NCI-H2029 treated with DMSO at 0.1 percent for 48 hours (cell line): ENCODE measurements around the gene NCKAP5.

Experiments used
- DNase-seq: peaks from one replicate; lab custom pipeline; 2025; lab: John Stamatoyannopoulos, UW

NCKAP5 gene

DNA sequence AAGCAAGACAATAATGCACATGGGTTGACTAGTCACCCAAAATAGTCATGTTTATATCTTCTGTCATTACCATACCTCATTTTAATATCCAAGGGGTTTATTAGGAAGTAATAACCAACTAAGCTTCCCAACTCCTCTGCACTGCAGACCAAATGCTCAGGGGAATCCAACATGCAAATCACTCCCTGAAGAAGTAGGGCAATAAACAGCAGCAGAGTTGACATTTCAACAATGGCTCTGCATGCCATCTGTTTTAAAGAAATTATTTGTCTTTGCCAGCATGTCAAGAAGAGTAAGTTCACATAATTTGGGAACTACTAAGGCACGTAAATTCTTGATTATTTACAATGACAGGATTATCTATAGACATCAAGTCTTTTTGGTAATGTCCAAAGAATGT is 813.9 kb downstream of the NCKAP5 start:
- DNase-seq, result no peak

DNA sequence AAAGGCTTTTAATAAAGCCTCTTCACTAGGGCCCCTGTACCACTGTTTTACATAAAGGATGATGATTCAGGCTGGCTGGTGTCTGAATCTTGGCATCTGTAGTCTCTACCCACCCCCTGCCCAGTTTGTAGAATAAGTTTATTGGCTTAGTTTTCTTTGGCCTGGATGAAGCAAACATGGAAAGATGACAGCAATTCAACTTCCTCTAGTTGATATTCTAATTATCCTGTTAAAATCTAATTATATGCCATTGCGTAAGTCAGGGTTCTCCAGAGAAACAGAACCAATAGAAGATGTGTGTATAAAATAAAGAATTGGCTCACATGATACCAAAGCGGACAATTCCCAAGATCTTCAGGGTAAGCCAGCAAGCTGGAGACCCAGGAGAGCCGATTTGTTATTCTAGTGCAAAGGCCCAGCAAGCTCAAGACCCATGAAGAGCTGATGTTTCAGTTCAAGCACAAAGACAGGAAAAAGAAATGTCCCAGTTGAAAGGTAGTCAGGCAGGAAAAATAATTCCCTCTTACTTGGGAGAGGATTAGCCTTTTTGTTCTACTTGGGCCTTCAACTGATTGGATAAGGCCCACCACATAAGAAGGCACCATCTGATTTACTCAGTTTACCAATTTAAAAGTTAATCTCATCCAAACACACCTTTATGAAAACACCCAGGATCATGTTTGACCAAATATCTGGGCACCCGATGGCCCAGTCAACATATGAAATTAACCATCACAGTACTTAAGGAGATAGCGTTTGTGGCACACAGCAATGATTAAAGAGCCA is 815.6 kb downstream of the NCKAP5 start:
- no peak for DNase-seq

DNA sequence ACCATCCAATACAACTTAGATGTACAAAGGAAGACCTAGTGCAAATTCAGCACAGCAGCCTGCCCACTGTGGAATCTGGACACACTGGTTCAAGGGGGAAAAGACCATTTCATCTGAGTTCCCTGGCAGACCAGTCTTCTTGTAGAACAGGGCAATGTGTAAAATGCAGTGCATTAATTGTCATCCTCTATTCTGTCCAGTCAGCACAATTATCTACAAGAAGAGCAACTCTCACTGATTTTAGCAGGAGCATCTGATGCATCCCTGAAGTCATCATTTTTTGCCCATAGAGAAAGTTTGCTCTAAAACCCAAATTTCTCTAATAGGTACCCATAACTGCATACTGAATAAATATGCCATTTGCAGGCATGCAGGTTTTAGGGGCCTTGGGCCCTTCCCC is 816.4 kb downstream of the NCKAP5 start:
- no peak for DNase-seq

DNA sequence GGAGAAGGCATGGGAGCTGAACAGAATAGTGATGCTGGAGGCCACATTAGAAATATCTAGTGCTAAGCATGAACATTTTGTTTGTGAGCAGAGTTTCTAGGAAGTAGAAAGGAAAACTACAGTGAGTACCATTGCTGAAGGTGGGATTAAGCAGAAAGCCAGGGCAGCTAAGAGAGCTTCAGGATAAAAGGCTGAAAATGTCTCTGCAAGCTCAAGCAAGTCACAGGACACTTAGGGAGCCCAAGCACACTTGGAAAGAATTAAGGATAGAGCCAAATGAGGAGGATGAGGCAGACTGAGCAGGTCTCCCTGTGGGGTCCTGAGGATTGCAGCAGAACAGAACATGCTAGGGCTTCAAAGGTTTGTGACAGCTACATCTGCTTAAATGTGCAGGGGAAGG is 817.7 kb downstream of the NCKAP5 start:
- DNase-seq, result no peak

DNA sequence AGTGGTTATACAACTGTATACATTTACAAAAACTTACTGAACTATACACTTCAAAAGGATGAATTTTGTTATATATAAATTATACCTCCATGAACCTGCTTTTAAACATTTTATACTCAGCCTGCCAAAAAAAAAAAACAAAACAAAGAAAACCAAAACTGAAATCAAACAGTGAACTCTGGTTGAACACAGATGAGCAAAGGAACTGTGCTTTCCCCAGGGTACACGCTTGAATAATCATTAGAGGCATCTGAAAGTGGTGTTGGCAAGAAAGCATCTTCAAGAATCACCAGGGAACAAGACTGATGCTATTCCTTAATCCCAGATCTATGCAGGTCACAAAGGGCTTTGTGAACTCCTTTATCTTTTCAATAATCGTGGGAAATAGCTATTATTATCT is 821.2 kb downstream of the NCKAP5 start:
- no peak for DNase-seq

DNA sequence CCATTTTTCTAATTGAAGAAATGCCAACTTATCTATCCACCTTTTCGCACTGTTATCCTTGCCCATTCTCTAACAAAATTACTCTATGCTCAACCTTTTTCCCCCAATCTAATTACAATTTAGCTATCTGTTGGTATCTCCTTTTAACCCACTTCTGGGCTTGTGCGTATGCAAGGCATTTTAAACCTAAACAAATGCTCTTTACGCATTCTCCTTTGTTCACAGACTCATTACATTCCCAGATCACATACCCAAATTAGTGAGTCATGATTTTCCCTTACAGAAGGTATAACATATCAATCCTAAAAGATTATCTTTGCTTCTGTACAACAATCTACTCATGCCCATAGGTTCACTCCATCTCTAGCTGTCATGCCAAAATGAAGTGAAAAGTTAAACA is 826.5 kb downstream of the NCKAP5 start:
- no peak for DNase-seq

DNA sequence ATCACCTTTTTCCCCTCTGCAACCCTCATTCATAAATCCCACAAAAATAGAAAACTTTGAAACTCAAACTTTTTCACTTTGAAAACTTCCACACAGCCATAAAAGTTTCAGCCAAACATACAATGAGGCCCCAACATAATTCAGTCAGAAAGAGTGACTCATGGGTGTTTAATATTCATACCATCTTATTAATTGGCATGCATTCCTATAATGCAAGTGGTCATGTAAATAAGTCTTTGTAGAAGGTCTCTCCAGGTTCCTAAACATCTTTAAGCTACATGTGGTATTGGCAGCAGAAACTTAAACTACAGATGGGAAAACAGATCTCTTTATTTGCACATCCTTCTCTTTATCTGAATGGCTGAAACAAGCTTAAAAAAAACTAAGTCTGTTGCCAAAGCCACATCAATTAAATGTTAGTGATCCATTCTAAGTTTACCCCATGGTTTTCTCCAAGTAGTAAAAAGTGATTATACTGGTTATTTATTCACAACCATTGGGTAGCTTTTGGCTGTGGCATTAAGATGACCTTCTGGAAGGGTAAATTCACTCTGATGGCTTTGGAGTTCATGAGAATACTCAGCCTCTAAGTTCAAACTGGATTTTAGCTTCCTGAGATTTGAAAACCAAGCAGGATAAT is 828.1 kb downstream of the NCKAP5 start:
- no peak for DNase-seq

DNA sequence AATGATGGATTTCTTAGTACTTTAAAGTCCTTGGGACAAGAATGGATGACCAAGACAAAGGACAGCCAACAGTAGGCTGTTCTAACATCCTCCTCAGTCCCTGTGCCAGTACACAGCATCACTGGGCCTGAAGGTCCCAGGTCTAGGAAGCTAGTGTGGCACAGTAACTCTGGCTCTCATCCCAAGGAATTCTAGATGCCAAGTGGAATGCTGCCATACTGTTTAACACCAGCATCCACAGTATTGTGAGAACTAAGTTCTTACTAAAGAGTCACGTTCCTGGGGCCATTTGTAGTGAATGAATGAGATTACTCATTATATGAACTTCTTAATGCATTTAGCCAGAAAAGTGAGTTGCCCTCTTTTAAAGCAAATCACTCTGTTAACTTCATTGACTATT is 830.0 kb downstream of the NCKAP5 start:
- DNase-seq, result no peak

DNA sequence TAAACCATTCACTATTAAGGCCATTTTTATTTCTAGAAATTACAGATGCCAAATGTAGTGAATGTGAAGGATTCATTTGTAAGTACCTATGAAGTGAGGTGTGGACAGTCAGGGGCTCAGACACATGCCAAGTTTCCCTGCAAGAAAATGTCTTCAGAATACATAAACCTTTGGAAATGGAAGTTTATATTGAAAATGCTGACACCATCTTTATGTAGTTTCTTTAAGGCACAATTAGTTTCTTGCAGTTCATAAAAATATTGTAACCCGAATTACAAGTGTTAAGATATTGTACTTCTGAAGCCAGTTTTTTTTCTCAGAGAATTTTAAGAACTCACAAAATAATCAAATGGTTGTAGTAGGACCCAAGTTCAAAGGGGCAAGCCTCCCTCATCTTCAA is 832.2 kb downstream of the NCKAP5 start:
- DNase-seq, result no peak

DNA sequence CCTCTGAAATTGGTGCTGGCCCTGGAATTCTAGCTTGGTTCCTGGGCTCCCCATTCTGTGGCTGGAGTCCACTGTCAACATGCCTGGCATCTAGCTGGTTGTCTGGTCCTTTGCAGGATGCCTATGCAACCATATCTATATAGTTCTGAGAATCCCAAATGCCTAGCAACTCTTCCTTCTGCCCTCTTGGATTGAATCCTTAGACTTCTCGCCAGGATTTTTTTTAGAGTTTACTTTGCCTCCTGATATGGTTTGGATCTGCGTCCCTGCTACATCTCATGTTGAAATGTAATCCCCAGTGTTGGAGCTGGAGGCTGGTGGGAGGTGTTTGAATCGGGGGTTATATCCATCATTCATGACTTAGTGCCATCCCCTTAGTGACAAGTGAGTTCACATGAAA is 833.3 kb downstream of the NCKAP5 start:
- no peak for DNase-seq

DNA sequence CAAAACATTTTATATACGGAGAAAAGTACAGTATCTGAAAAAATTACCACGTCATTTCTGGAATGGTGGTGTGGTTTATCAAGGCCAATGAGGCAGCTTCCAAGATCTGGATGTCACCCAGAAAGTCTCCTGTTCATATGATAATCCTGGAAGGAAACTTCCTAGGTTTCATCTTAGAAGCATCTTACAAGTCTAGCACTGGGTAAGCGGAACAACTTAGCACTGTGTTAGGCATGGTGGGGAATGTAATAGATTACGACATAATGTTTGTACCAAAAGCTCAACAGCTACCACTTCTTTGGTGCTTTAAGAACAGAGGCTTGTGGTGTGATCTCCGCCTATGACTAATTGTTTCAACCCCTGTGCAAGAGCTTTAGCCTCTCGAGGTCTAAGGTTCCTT is 835.2 kb downstream of the NCKAP5 start:
- DNase-seq, result no peak

DNA sequence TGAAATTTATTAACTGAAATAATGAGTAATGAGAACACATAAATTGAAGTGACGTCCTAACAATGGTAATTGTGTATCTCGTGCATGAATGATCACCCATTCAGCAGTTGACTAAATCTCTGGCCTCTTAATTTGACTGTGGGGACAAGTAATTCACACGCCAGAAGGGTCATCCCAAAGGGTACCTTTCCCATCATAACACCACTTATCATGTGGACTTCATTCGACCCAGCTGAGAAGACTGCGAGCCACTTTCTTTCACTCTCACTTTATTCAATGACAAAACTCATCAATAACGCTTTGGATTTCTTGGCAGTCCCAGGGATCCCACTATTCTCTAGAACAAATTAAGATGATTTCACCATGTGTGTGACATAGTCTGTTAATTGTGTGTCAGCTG is 835.6 kb downstream of the NCKAP5 start:
- DNase-seq, result no peak

DNA sequence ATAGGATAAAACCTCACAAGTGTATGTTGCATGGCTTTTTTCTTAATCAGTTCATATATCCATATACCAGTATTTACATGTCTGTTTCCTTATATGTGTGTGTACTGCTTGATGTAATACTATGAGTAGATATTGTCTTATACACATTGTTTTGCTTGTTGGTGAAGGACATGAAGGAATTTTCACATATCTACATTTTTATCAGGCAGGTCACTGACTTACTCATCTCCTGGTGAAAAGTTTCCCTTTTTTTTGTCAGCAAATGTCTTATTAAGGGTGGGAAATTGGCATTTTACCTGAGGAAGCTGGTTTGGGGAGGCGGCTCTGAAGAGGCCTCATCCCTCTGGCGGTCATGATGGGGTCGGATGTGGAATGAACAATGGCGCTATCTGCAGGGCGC is 836.8 kb downstream of the NCKAP5 start:
- DNase-seq, result no peak

DNA sequence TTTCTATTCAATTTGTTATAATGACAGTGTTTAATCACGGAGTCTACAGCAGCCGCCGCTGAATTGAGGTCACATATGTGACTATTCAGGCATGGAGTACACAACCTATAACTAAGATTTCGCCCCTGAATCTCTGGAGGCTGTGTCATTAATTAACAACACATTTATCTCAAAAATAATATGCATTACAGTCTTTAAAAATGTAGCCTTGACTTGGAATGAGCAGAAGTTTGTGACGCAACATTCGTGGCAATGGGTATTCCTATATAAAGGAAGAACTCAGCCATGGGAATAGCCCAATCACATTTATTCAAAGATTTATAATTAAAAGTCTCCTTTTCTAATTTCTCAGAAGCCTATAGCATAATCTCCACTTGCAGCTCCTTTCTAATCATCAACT is 837.7 kb downstream of the NCKAP5 start:
- DNase-seq, result no peak

DNA sequence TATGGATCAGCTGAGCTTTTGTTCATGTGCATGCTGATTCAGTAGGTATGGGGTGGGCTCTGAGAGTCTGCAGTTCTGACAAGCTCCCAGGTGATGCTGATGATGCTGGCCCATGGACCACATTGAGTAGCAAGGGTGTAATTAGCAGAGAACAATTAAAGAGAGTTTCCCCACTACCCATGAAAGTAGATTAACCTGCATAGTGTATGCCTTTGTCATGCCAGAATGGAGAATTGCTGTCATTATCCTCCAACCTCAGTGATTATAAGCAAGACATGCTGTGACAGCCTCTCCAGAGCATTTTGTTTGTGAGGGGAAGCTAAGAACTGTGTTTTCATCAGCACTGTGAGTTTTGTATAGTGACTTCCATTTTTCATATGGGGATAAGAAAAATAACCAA is 838.7 kb downstream of the NCKAP5 start:
- no peak for DNase-seq

DNA sequence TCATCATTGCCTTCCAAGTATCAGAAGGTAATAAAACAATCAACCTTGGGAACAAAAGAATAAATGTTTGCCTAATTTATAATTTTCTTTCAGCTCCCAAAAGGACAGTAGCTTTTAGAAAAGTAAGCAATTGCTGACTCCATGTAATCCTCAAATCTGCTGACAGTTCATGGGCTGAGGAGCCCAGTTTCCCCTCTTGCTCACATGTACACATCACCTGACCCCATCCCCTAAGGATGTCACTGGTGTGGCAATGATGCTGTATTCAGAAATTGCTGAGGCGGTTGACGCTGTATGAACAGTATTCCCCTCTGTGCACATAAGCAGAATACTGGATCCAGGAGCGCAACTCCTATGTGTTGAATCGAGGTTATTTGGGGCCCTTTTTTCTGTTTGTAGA is 842.1 kb downstream of the NCKAP5 start:
- no peak for DNase-seq

DNA sequence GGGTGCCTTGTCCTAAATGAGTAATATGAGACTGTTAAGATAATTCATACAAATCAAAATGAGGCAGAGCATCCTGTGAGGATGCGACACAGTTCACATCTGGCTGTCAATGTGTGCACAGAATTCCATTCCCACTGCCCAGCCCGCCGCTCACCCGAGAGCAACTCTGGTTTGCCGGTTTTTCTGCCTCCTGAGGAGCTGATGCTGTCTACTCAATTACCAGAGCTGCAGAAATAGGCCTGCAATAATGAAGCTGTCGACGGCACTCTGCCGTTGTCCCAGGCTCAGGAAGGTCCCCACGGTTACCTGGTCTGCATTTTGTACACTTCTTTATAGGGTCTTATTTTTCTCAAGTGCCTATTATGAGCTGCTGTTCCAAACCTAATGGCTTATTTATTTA is 842.5 kb downstream of the NCKAP5 start:
- no peak for DNase-seq

DNA sequence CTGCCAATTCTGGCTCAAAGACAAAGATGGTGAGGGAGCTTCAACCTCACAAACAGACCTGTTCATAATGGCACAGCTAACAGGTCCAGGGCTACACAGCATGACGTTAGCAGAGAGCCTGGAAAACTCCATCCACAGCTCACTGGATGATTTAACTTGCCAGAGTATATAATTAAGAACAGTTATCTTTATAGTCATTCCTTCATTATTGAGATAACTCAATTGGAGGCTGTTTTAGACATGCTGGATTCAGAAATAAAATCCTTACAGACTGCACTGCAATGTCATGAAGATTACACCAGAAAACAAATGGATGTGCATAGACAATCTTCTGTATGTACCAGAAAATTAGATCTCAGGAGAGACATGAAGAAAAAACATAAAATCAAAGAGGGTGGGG is 843.1 kb downstream of the NCKAP5 start:
- DNase-seq, result no peak

DNA sequence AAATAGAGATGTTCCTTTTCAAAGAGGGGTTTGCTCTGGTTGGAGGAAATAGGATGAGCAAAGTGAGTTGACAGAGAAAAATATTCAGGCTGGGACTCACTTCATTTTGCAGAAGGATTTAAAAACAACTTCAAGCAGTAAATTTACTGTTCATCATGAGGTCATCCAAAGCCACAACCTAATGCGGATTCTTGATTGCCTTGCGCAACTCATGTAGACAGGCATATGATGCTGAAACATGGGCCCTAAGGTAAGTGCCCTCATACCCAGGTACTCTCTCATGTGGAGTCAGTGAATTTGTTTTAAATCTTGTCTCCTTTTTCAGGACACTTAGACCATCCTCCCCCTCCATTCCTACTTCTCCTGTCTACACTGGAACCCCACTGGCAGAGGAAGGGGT is 846.3 kb downstream of the NCKAP5 start:
- no peak for DNase-seq

DNA sequence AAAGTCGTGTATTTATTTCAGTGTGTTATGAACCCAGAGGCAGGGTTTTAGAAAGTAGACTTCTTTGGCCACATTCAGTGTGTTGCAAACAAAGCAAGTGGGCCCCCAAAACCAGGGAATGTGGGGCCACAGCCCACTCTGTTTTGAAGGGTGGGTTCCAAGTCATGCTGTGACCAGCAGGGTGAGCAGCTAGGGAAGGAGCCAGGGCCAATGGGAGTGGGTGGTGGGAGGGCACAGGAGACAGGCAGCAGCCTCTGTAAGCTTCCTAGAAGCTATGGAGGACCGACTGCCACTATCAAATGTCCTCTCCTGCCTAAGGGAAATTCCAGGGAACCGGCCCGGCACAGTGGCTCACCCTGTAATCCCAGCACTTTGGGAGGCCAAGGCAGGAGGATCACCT is 847.9 kb downstream of the NCKAP5 start:
- DNase-seq, result no peak

DNA sequence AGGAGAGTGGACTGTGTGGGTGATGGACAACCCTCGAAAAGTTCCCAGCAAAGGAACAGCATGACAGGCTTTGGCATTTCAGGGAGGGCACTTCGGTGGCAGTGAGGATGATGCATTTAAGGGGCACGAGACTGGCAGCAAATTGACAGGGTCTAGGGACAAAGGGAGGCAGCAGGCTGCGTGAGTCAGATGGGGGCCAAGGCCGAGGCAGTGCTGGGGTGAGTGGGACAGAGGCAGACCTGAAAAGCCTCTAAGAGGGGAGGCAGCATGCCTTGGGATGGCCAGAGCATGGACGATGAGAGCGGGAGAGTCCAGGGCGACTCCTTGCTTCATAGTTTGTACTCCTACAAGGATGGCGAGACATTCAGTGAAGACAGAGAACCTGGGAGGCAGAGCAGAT is 848.8 kb downstream of the NCKAP5 start:
- DNase-seq, result no peak

DNA sequence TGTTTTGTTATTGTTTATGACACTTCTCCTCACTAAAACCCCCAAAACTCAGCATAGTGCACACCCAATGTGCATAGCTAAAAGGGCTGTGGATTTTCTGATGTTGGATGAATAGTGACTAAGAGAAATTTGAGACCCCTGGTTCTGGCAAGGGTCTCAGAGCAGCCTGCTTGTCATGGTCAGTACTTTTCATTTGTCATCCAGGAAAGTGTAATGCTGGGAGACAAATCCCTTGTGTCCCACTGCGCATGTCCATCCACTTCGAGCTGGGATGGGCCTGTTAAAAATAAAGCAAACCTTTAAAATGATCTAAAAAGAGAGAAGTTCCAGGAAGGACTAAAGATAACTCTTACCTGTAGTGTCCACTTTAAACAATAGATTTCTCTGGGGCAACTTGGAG is 851.3 kb downstream of the NCKAP5 start:
- DNase-seq, result no peak

DNA sequence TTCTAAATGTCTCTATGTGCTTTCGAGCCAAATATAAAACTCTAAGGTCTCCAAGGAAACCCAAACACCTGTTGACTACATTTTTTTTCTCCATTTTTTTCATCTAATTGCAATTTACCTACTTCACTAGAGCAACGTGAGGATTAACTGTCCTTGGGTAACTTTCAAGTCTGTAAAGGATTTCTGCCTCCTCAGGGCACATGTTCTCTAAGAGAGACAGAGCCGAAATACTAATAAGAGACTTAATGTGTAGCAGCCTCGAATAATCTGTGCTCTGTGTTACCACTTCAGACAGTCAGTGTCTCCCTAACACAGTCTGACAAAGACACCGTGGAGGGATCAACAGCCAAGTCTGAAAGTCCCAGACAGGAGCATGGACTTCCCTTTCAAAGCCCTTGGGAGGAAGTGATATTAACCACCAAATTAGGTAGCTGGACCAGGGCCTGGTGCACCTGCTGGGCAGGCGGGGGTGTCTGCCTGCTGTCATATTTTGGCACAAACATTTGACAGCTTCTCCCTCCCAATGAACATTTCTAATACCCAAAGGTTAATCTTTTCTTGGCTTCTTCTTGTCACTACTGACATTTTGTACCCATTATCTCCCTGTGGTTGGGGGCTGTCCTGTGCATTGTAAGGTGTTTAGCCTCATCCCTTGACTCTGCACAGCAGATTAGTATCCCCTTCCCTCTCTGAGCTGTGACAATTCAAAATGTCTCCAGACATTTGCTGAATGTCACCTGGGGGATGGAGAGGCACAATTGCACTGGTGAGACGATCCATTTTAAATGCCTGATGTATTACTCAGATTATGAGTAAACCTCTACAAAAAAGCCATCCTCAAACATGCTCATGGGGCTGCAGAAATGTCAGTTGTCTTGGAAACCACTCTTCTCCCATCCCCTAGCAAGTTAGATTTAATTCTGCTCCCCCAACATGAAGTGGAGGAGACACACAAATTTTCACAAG is 852.6 kb downstream of the NCKAP5 start:
- no peak for DNase-seq
